Dermis microvascular lymphatic vessel endothelial cell (primary cell): Measurements from ENCODE around the gene KRTDAP. TPM values are rescaled to one million over a fixed set of nuclear protein-coding genes. Genes with fewer than 3 reads are reported as not detected.
"Not testable (repeated sequence)": the region's sequence is repeated elsewhere in the genome, so short reads cannot be mapped to it uniquely, and the experiment has no call there.

ENCODE experiments used
- DNase-seq, 2 donors: peaks; one replicate each; pipeline versions ENCODE4 v3.0.0 to v3.0.0-alpha.2; 2010; ENCODE audit warnings: low read depth in 2 of 2
- total RNA-seq: library from RNA; depleted of rRNA; stranded (reverse); fragments of >200 nt; gene quantifications from 2 replicates; pipeline ENCODE4 v1.2.1, GENCODE V29; 2014

KRTDAP gene
- total RNA-seq, 1 donor from 2014 or later = not detected

DNA sequence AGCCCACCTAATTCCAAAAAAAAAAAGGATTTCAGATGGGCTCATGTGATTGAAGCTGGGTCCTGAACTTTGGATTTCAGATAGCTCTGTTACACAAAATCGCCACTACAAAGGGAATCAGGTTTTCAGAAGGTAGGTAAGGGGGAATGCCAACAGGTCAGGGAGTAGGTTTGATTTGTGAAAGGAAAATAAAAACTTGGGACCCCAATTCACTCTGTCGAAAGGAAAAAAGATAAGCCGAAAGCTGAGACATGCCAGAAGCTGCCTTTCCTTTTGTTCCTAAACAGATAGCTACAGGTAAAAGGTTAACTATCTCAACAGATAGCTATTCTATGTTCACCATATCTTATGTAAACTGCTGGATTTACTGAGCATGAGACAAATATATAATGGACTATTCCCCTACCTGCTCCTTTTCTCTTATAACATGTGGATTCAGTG is 4.0 kb downstream of the KRTDAP start:
- DNase-seq = no peak

DNA sequence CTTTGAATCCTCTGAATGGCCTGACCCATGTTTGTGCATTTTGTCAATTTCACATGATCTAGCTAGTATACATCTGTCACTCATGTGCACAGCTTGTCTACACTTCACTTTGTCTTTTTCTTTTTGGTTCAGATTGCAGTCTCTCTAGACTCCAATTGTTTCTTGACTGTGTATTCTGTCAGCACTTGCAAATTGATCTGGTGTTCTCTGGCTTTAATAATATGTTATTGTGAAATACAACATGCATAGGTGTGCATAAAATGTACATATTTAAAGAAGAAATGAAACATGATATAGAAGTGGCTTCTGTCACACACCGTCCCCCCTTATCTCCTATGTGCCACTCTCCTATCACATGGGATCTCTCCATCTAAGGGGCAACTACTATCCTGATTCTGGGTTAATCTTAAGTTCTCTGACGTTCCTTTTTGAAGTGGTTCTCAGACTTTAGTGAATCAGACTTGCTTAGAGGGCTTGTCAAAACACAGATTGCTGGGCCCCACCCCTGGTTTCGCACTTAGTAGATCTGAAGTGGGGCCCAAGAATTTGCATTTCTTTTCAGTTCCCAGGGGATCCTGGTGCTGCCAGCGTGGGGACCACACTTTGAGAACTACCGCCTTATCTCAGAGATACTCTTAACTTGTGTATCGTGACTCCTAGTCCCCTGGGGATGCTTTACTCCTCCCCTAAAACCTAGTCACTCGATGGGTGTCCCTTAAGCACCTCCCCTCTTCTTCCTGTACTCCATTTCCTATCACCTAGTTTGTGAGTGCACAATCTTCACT is 5.8 kb downstream of the KRTDAP start:
- no peak for DNase-seq

DNA sequence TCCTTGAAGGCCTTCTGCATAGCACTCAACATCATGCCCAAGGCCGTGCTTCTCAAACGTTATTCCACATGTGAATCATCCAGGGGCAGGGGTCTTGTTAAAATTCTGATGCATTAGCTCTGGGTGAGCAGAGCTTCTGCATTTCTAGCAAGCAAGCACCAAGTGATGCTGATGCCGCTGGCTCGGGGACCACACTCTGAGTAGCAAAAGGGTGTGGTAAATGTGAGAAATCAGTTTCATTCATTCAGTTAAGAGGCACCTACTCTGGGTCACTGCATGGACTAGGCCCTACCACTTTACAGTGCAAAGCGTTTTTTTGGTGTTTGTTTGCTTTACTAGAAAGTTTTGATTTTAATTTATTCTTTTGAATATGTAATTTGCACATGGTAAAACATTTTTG is 7.2 kb downstream of the KRTDAP start:
- no peak for DNase-seq

- no peak for DNase-seq
These were observed 11.2 kb downstream of the KRTDAP start for GRCh38 chr19:35478794-35479677.

GRCh38 chr19:35476149-35476548 is 14.1 kb downstream of the KRTDAP start:
- DNase-seq = no peak

GRCh38 chr19:35474594-35474993 is 15.7 kb downstream of the KRTDAP start:
- DNase-seq = not testable (repeated sequence)

DNA sequence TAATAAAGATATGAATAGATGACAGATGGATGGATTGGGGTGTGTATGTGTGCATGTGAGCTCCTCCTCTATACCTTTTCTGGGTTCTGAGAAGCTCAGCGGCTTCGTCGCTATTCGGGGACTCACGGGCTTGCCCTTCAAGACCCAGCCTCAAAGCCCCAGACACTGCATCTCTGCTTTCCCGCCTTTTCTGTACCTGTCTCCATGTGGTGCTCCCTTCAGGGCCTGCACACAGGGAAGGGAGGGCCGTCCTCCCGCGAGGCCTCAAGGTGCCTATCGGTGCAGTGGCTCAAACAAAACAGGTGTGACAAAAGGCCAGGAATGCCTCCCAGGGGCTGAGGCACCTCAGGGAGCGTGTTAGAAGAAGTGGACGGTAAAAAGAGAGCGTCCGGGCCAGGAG is 16.2 kb downstream of the KRTDAP start:
- DNase-seq = no peak

- no peak for DNase-seq
These were observed 18.3 kb downstream of the KRTDAP start for GRCh38 chr19:35471946-35472345.

DNA sequence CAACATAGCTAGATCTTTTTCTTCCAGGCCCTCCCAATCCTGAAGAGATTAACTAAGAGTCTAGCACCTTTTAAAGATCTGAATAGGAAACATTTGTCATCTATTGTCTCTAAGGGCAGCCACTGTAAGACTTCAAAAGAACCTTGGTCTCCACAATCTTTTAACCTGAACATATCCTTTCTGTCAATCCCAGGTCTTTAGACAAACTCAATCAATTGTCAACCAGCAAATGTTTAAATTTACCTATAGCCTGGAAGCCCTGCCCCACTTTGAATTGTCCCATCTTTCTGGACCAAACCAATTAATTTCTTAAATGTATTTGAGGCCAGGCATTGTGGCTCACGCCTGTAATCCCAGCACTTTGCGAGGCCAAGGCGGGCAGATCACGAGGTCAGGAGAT is 19.2 kb downstream of the KRTDAP start:
- not testable (repeated sequence) for DNase-seq

- no peak for DNase-seq
These were observed 20.1 kb downstream of the KRTDAP start for GRCh38 chr19:35470128-35470527.

- peak; percentile 20 to 37 for DNase-seq
These were observed 21.6 kb downstream of the KRTDAP start for GRCh38 chr19:35468637-35469036.

GRCh38 chr19:35466259-35466658 is 24.0 kb downstream of the KRTDAP start:
- no peak for DNase-seq

DNA sequence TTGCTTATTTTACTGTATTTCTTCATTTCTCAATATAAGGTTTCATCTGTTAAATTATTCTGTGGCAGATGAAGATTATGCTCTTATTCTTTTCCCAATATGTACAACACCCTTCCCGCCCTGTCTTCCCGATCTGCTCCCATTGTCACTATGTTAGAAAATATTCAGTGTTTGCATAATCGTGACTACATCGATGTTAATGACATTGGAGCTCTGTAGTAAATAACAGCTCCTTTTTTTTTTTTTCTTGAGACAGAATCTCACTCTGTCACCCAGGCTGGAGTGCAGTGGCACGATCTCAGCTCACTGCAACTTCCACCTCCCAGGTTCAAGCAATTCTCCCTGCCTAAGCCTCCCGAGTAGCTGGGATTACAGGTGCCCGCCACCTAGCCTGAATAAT is 27.3 kb downstream of the KRTDAP start:
- not testable (repeated sequence) for DNase-seq

- peak in 1 of 2 donors; percentile 9 for DNase-seq
These were observed 27.7 kb downstream of the KRTDAP start for GRCh38 chr19:35462476-35462953.

- not testable (repeated sequence) for DNase-seq
These were observed 28.5 kb downstream of the KRTDAP start for GRCh38 chr19:35461788-35462187.

DNA sequence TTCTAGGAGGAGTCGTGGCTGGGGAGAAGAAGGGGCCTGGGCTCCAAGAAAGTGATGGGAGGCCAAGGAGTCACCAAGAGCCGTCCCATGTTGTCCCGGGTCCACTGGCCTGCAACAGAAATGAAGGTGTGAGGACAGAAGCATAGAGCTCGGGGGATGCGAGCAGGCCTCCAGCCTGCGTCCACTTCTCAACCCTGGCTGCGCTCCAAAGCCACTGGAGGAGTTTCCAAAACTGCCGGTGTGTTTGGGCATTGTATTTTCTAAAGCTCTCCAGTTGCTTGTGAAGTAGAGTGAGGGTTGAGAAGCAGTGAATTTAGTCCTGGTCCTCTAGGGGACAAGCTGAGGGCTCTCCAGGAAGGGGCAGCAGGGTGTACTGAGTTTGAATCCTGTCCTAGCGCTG is 29.2 kb downstream of the KRTDAP start:
- DNase-seq = no peak

DNA sequence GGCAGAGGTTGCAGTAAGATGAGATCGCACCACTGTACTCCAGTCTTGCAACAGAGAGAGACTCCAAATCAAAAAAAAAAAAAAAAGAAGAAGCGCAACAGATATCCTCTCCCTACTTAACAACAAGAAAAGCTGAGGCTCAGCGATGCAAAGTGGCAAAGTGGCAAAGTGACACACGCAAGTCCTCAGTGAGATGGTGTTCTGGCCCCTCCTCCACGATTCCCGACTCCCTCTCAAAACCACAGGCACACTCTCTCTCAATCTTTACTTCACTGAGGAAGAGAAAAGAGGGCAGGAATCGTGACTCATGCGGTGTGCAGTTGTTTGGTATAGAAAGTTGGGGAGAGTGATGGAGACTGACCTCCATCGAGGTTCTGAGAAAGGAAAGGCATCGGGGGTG is 29.7 kb downstream of the KRTDAP start:
- DNase-seq = no peak

DNA sequence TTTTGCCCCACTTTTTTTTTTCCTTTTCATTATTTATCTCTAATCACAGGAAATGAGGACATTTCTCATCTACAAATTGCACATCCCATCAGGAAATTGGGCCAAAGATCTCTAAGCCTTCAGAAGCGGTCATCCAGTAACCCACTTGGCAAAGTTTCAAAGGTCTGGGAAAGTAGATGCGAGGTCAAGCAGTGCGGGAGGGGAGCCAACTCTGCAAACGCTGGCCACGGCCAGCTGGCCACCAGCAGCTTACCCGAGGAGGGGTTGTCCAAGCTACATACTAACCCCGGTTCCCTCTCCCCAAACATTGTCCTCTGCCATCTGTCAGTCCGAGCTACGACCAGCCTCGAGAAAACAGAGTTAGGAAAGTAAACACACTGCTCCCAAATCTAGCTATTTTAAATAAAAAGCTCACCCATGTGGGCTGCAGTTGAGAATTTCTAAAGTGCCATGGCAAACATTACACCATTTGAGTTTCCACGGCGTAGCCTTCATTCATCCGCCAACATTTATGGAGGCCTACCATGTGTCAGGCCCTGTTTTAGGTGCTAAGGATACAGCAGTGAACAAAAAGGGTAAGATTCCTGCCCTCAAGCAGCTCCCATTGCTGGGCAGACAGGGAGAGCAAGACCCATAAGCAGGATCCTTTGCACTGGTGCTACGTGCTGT is 30.7 kb downstream of the KRTDAP start:
- peak; percentile 60 to 75 for DNase-seq

- peak in 1 of 2 donors; percentile 3 for DNase-seq
These were observed 31.4 kb downstream of the KRTDAP start for GRCh38 chr19:35458731-35459391.

DNA sequence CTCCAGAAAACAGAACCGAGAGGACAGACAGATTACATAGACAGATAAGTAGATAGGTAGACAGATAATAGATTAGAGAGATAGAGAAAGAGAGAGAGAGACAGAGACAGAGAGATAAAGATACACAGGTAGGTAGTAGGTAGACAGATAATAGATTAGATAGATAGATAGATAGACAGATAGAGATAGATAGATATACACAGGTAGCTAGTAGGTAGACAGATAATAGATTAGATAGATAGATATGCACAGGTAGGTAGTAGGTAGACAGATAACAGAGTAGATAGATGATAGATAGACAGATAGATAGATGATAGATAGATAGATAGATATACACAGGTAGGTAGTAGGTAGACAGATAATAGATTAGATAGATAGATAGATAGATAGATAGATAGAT is 32.1 kb downstream of the KRTDAP start:
- no peak for DNase-seq

- no peak for DNase-seq
These were observed 33.1 kb downstream of the KRTDAP start for GRCh38 chr19:35457173-35457572.
